Ovary (tissue), 9 donors: ENCODE measurements around the gene KLRG1. TPM values are rescaled to one million over a fixed set of nuclear protein-coding genes. Genes with fewer than 3 reads are reported as not detected.

Experiments used
- DNase-seq, 5 donors: peaks; one replicate each; pipeline ENCODE4 v3.0.0-alpha.2; 2019 to 2020
- H3K27ac ChIP-seq, 2 donors: fragments of 200-600 bp; one replicate each; pipeline versions ENCODE4 v1.5.1 to v1.8.0; 2019 to 2022
- H3K27me3 ChIP-seq: fragments of 200-600 bp; one replicate; pipeline ENCODE4 v1.8.0; 2022
- H3K36me3 ChIP-seq: fragments of 200-600 bp; sonication (generic); one replicate; pipeline ENCODE4 v1.5.1; 2019
- H3K4me1 ChIP-seq: one replicate; pipeline ENCODE4 v1.8.1; 2013; ENCODE audit warnings: mild to moderate bottlenecking, moderate library complexity; ENCODE audit not compliant: insufficient read depth
- H3K4me3 ChIP-seq: fragments of 200-600 bp; sonication (generic); one replicate; pipeline ENCODE4 v1.5.1; 2017
- H3K9me3 ChIP-seq, 2 donors: fragments of 200-600 bp in 1 of 2; sonication (generic) in 1 of 2; one replicate each; pipeline versions ENCODE4 v1.5.1 to v1.8.1; 2013 to 2019; ENCODE audit warnings: mild to moderate bottlenecking in 1 of 2, moderate library complexity in 1 of 2
- CTCF ChIP-seq, 3 donors: fragments of 450-650 bp in 2 of 3; fragments of 200-600 bp in 1 of 3; IDR thresholded peaks; one replicate each; pipeline versions ENCODE4 v1.5.1 to v1.8.0; 2016 to 2022; ENCODE audit warnings: antibody characterized with exemption in 3 of 3, mild to moderate bottlenecking in 1 of 3
- EP300 ChIP-seq: sonication (generic); formaldehyde crosslinking; IDR thresholded peaks from one replicate; pipeline ENCODE4 v1.6.1; 2017; ENCODE audit warnings: antibody characterized with exemption
- POLR2A ChIP-seq: fragments of 450-650 bp; IDR thresholded peaks from one replicate; pipeline ENCODE4 v1.6.1; 2017; ENCODE audit warnings: antibody characterized with exemption, mild to moderate bottlenecking, moderate library complexity
- WGBS, 3 donors: extraction: QIAGEN DNeasy Blood & Tissue Kit in 1 of 3; methylation state at CpG; one replicate each; pipeline versions ENCODE4 v1.1.5 to v1.1.7; 2013 to 2017; 5-methylcytosine and 5-hydroxymethylcytosine counted together
- intact Hi-C, 4 donors: fragments of 100-400 bp; cut with DNase I; formaldehyde crosslinking; loops; one replicate each; pipeline versions ENCODE4 v1.11.0 to v1.15.1; 2022 to 2023
- polyA plus RNA-seq, 2 donors: library from polyadenylated mRNA; stranded (reverse); fragments of 200-250 nt in 1 of 2; fragments of 350-450 nt in 1 of 2; fragmentation: Illumina TruSeq in 1 of 2; extraction: RNeasy Lipid Tissue Mini Kit (QIAGEN cat#74804) in 1 of 2; gene quantifications; one replicate each; pipeline ENCODE4 v1.2.3, GENCODE V29; 2013 to 2014
- total RNA-seq, 7 donors: library from RNA; depleted of rRNA in 2 of 7; stranded (reverse); fragments of >200 nt in 2 of 7; fragmentation: NEBNext Ultra II Directional in 3 of 7; extraction: Animal tissue kit (Norgen Biotek cat#: 25700) in 3 of 7; gene quantifications; one replicate each; pipeline versions ENCODE4 v1.1.0 to v1.2.4, GENCODE V29; 2016 to 2023
- donor health status: DM: no; HTN: no; CAD: no; lungs with moderate emphysema.
- donor health status: DM: no; HTN: no; CAD: no.
- donor health status: Bipolar disorder and iron deficiency.
- donor health status: DM: yes; HTN: yes; CAD: no.
- donor health status: DM: no; HTN: no; CAD: no.
- donor health status: DM: yes; HTN: yes; CAD: no.

KLRG1 gene
- total and polyA plus RNA-seq, 9 donors, result 0.42 to 4.3 (median 1.1) TPM

GRCh38 chr12:8991371-8992345 is 2.3 kb downstream of the KLRG1 start:
- Histone ChIP-seq H3K4me1 (no peaks in the 10 kb centered on the region), H3K36me3 (no peaks in the 10 kb centered on the region), H3K27ac (no peak overlapping the region), H3K27me3 (no peaks in the 10 kb centered on the region), H3K4me3 (no peak overlapping the region), H3K9me3 (no peaks in the 10 kb centered on the region)
- no peak for DNase-seq
- no peak for TF ChIP-seq POLR2A
- no peak for TF ChIP-seq CTCF (IDR thresholded peaks at IDR 0.05)
- TF ChIP-seq EP300, result no peak
- intact Hi-C loops, result no loop called here
- 67 to 71% (median 70%) methylated on average over 6 of the region's 6 CpGs for WGBS, 3 donors

GRCh38 chr12:8993827-8994226 is 4.5 kb downstream of the KLRG1 start:
- intact Hi-C loops, result no loop called here
- Histone ChIP-seq H3K27ac (no peak overlapping the region), H3K4me1 (no peaks in the 10 kb centered on the region), H3K4me3 (no peak overlapping the region), H3K27me3 (no peaks in the 10 kb centered on the region), H3K9me3 (no peaks in the 10 kb centered on the region), H3K36me3 (no peaks in the 10 kb centered on the region)
- 82 to 89% (median 86%) methylated on average over 3 of the region's 3 CpGs for WGBS, 3 donors
- DNase-seq, result no peak
- no peak for TF ChIP-seq EP300
- no peak for TF ChIP-seq POLR2A
- TF ChIP-seq CTCF (IDR thresholded peaks at IDR 0.05), result no peak

- no peak for DNase-seq
- Histone ChIP-seq H3K36me3 (no peaks in the 10 kb centered on the region), H3K9me3 (no peaks in the 10 kb centered on the region), H3K27me3 (no peaks in the 10 kb centered on the region), H3K4me3 (no peak overlapping the region), H3K27ac (no peak overlapping the region), H3K4me1 (no peaks in the 10 kb centered on the region)
- 59 to 68% (median 64%) methylated on average over 4 of the region's 4 CpGs for WGBS, 3 donors
- no peak for TF ChIP-seq POLR2A
- TF ChIP-seq CTCF (IDR thresholded peaks at IDR 0.05), result no peak
- TF ChIP-seq EP300, result no peak
- intact Hi-C loops, result no loop called here
Observed at GRCh38 chr12:8995021-8995775, 5.9 kb downstream of the KLRG1 start.

- no peaks in the 10 kb centered on the region for H3K36me3 ChIP-seq
- DNase-seq, result no peak
- no peaks in the 10 kb centered on the region for H3K27me3 ChIP-seq
- TF ChIP-seq POLR2A, result no peak
- no peak for TF ChIP-seq CTCF (IDR thresholded peaks at IDR 0.05)
- TF ChIP-seq EP300, result no peak
- WGBS, 3 donors, result 71 to 73% (median 72%) methylated on average over 5 of the region's 5 CpGs
- H3K9me3 ChIP-seq, result no peaks in the 10 kb centered on the region
- peak overlapping the region in 1 of 2 donors; percentile 13 for H3K27ac ChIP-seq
- H3K4me3 ChIP-seq, result no peak overlapping the region
- no peaks in the 10 kb centered on the region for H3K4me1 ChIP-seq
- intact Hi-C loops, result no loop called here
Observed at GRCh38 chr12:8996682-8997405, 7.5 kb downstream of the KLRG1 start.
